LoVo (cell line): ENCODE results near the gene SUMO3.

Experiments used
- DNase-seq: peaks from one replicate; pipeline ENCODE4 v3.0.0-alpha.2; 2016; ENCODE audit warnings: low spot score

The SUMO3 gene

DNA sequence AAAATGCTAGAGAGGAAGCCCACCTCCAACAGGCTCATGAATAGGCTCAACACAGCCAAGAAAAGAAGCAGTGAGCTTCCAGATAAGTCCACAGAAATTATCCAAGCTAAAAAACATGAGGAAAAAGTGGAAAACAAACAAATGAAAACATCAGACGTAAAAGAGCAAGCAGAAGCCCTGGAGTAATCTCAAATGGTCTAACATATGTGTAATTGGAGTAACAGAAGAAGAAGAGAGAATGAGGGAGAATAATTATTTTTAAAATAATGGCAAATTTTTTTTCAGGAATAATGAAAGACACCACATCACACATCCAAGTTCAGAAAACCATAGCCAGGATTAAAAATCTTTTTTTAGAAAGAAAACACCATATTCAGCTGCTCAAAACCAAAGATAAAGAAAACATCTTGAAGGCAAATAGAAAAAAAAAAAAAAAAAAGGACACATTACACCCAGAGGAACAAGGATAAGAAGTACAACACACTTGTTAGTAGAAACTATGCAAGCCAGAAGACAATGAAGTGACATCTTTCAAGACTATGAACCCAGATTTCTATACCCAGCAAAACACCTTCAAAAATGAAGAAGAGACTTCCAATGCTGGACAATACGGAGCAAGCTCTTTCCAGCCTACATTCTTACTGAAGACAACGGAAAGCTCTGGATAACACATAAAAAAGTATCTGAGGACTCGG is 10.6 kb upstream of the SUMO3 start:
- DNase-seq: no peak

DNA sequence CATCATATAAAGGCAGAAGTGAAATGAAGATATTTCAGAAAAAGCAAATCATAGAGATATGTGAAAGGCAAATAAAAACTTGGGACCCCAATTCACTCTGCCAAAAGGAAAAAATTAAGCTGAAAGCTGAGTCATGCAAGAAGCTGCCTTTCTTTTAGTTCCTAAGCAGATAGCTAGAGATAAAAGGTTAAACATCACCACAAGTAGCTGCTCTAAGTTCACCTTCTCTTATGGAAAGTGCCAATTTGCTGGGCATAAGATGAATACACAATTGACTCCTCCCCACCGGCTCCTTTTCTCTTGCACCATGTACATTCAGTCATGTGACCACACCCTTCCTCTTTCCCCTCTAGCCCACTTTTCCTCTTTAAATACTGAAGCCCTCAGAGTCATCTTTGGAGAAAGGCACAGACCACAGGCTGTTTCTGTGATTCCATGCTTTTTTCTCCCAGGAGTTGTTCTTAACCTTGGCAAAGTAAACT is 5.4 kb upstream of the SUMO3 start:
- DNase-seq: no peak

DNA sequence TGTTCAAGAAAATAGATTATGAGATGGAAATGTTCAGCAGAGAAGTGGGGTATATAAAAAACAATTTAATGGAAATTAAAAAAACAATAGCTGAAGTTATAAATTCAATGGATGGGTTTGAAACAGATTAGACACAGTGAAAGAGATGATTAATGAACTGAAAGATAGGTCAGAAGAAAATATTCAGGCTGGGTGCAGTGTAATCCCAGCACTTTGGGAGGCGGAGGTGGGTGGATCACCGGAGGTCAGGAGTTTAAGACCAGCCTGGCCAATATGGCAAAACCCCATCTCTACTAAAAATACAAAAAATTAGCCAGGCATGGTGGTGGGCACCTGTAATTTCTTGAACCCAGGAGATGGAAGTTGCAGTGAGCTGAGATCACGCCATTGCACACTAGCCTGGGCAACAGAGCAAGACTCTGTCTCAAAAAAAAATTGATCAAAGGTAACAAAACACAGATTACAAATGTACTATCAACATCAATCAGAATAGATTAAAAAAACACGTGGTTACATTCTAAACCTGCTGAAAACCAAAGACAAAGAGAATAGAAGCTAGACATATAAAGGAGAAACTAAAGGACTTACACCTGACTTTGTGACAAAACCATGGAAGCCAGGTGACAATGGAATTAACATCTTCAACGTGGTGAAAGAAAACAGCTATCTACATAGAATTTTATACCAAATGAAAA is 4.8 kb upstream of the SUMO3 start:
- no peak for DNase-seq

DNA sequence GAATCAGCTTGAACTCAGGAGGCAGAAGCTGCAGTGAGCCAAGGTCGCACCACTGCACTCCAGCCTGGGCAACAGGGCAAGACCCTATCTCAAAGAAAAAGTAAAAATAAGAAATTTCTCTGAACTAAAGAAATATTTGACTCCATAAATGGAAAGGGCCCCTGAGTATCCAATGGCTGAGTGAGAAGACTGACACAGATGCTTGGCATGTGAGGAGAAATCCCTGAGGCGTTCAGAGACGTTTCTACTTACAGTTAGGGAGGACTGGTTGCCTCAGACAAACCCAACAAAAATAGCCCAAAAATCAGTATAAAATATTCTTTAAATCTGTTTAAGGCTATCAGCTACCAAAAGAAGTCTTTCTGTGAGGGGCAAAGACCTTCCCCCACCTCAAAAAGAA is 3.0 kb upstream of the SUMO3 start:
- DNase-seq: no peak

DNA sequence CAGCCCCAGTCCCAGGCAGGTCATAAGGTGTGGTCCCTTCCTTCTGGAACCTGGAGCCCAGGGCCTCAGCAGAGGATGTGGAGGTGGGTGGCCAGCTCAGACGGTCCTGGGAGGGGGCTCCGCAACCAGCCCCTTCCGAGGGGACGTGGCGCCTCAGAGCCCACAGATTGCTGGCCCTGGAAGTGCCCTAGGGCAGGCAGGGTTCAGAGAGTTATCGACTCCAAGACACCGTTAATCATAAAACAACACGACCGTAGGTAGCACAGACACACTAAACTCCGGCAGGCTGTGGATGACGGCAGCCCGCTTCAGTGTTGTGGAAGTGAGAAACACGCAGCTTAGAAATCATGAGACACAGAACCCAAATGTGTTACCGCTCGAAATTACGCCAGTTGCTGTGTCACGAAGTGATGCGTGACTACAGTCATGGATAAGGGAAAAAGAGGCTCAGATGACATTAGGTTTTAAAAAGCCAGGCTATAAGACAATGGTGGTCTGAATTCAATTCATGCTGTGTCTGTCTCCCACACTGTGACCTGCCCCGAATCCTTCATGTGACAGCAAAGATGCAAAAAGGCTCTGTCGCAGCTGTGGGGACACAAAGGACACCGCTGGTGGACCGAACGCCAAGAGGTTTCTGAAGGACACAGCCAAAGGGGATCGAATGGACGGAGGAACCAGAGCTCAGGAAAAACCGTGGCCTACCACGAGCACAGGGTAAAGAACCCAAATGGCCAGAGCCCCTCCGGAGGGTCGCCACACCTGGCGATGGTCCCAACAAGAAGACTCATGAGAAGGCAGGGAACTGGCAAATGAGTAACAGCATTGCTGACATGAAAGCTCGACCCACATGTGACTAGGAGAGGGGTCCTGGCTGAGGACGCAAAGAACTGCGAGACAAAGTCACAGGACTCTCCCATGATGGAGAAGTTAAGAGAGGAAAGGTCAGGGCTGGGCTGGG is 1.7 kb upstream of the SUMO3 start:
- no peak for DNase-seq

DNA sequence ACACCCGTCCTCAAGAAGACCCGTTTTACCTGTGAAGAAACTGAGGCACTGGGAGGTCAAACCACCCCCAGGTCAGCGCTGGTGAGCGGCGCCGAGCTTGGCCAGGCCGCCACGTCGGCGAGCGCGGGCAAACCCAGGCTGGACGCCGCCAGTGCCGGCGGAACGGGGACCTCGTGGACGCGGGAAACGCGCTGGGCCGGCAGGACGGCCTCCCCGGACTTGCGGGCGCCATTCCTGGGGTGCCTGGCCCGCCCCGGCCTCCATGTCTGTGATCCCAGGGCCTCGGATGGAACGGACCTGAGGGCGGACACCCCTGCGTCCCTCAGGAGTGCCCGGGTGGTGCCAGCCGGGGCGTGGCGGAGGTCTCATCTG is 764 bp upstream of the SUMO3 start:
- DNase-seq: no peak

DNA sequence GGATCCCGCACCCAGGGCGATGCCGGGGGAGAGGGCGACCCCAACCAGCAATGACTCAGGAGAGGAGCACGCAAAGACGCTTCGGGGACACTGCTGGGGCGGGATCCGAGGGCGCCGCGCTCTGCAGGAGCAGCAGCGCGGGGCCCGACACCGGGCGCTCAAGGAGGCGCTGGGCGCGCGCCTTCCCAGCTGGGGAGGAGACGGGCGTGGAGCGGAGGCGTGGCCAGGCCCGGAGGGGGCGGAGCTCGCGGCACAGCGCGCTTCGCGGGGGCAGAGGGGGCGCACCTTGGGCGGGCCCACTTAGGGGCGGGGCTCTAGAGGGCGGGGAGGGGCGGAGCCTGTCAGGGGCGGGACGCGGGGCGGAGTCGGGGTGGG is 369 bp downstream of the SUMO3 start:
- DNase-seq: peak; percentile 91

DNA sequence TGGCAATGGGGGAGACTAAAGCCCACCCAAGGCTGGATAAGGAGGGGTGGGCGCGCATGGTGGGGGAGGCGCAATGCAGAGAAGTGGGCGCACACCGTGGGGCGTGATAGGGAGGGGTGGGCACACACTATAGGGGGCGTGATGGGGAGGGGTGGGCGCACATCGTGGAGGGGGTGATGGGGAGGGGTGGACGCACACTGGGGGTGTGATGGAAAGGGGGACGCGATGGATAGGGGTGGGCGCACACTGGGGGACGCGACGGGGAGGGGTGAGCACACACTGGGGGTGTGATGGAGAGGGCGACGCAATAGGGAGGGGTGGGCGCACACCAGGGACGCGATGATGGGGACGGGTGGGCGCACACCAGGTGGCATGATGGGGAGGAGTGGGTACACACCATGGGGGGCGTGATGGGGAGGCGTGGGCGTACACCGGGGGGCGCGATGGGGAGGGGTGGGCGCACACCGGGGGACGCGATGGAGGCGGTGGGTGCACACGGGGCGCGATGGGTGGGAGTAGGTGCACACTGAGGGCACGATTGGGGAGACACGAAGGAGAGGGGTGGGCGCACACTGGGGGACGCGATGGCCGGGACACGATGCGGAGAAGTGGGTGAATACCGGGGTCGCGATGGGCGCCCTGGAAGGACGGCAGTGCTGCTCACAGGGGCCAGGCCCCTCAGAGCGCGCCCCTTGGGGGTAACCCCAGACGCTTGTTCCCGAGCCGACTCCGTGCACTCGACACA is 929 bp downstream of the SUMO3 start:
- DNase-seq: no peak

DNA sequence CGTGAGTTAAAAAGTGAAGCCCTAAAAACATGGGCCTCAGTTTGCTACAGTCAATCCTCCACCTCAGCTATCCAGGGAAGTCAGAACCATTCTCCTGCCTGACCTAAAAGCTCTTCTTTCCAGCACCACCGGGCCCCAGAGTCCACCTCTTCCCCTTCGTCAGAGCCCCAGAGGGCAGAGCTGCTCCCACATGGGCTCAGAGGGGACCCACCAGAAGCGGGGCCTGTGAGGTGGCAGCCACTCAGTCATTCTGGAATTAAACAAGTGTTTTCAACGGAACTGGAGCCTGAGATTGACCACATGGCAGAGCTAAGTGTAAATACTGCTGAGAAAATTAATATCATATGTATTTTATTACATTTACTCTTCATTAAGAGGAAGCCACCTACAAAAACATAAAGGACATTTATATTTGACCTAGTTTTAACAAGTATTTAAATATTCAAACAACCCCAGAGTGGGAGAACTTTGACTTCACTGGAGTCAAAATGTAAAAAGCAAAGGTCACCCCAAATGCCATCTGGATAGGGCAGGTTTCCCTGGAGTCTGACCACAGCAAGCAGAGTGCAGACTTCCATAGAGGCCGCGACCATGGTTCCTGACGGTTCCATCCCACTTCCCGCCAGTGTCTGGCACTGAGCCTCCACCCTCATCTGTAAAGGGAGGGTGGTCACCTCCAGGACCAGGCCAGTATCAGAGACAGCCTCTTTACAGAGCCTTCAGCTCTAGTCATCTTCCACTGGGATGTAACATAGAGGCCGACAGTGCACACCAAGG is 1.8 kb downstream of the SUMO3 start:
- DNase-seq: no peak

DNA sequence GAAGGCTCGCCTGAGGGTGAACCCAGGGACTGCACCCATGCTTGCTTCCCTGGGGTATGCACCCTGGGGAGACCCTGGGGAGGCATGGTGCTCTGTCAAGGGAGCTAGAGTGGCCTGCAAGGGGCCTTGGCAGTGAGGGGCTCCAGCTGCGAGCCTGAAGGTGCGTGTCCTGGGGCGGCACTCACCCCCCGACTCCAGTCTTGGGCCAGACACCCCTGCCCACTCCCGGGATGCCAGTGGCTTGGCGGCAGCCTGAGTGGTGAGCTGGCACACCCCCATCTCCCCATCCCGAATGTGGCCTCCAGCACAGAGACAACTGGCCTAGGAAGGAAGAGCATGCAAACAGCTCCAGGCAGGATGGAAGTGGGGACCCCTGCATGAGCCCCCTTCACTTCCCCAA is 2.6 kb downstream of the SUMO3 start:
- no peak for DNase-seq

DNA sequence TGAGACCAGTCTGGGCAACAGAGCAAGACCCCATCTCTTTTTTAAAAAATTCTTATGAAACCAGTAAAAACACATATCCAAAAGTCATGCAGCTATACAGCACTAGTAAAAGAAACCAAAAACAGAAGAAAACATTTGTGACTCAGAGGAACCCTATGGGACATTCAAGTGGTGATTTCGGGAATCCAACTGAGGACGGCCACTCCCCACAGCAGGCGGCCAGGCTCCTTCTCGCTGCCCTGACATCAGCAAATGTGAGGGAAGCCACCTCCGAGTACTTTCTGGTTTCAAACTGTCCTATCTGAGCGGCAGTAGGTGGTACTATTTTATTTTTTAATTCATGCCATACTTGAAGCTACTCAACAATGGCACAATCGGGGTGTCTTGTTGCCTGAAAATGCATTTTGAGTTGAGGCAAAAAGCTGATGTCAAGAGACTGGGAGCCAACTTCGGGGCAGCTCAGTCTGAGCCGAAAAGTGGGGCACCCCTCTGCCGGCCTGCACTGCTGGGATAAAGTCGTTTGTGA is 3.3 kb downstream of the SUMO3 start:
- no peak for DNase-seq

DNA sequence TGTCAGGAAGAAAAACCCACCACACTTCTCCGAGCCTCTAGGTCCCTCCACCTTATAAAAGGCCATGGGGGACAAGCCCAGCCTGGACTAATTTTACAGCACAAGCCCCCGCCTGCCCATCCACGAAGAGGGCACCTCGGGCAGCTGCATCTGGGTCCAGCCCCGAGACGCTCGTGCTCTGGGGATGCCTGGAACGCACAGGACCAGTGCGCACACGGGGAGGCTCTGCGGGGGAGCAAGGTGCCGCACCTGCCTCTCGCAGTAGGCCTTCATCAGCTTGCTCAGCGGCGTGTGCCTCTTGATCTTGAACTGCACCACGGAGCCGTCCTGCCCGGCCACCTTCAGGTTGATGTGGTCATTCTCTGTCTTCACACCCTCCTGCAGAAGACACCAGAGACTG is 4.1 kb downstream of the SUMO3 start:
- DNase-seq: no peak

DNA sequence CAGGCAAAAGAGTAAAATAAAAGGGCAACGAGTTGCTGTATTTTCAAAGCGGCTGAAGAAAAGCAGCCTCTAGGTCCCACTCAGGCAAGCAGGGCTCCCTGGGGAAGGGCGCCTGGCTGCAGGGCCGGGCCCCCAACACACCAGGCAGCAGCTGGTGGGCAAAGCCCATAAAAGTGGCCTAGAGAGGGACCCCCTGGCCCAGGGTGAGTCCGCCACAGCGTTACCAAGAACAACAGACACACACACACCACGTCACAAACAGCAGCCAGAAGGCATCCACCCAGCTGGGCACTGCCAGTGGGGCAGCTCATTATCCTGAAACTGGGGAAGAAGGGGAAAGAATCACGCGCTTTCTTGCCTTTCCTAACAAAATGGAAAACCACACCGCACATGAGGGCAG is 4.7 kb downstream of the SUMO3 start:
- no peak for DNase-seq

DNA sequence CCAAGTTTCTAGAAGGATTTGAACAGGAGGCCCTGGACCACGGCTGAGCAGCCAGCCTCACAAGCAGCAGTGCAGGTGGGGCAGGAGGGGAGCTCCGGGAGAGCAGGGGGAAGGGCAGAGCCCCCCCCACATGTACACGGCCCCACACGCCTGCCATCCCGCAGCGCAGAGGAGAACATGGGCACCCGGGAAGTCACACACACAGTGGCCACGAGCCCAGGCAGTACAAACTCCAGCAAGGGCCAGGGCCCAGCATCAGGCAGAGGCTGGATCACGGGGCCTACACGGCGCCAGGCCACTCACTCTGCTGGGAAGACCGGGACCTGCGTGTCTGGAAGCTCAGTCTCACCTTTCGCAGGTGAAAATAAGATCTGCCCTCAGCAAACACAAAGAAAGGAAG is 5.2 kb downstream of the SUMO3 start:
- DNase-seq: no peak

DNA sequence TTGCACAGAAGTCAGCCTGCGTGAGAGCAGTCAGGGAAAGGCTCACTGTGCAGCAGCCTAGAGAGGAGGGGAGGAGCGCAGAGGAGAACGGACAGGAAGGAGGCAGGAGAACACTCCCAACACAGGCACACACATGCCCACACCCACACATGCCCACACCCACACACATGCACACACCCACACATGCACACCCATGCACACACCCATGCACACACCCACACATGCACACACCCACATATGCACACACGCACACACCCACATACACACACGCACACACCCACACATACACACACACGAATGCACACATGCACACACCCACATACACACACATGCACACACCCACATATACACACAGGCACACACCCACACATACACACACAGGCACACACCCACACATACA is 7.1 kb downstream of the SUMO3 start:
- no peak for DNase-seq

DNA sequence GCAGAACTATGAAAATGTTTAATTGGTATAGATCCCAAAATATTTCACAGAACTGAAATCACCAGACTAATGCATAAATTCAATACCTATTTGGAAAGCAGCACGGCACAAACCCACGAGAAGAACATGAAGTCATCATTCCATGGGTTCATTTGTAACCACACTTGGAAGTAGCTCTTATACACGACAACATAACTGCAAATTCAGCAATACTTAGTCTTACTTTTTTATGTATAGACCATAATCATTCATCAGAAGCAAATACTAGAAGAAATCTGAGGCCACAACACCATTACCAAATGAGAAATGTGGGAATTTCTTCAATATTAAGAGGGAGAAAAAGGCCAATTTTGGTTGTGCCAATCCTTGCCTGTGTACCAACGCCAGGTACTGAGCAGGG is 12.0 kb downstream of the SUMO3 start:
- no peak for DNase-seq

DNA sequence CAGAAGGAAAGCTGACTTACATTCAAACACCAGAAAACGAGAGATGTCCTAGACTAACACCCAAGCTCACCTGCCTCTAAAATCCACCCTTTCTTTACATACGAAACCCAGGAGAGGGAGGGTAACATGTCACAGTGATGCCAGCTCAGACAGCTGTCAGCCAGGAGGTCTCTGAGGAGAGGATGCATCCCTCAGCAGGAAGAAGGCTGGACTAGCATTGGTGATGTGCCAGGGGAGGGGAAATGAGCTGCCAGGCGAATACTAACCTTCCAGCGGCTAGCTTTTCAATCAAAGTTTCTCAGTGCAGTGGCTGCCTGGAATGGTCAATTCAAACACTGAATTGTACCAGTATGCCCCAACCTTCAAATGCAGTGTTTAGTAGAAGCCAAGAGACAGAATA is 12.6 kb downstream of the SUMO3 start:
- no peak for DNase-seq

DNA sequence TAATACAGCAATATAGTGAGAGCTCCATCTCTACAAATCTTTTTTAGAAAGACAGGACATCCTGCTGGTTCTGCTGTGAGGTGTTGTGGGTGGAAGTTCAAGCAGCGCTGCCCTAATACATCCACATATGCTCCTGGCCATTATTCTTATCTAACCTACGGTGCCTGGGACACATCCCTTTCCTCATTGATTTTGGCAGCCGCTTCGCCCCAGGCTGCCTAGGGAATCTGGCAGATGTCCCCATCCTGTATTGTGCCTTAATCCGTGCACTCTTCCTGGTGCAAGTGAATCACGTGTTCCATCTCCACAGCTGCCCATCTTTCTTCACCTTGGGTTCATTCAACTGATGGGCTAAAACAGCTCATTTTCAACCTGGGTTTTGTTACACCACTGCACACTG is 13.1 kb downstream of the SUMO3 start:
- no peak for DNase-seq

DNA sequence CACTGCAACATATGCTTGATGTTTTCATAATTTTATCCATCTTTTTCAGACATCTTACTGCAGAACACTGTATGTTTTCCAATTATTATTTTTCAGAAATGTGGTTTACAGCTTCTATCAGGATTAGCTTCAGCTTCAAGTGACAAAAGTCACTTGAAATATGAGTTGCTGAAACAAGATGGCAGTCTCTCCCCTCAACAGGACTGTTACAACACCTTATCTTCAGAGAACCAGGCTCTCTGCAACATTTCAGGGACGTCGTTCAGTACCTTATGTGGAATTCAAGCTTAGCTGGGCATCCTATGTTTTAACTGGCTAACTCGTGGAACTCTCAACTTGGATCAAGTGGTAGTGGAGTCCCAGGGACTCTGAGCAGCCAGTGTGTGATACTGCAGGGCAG is 14.2 kb downstream of the SUMO3 start:
- no peak for DNase-seq

DNA sequence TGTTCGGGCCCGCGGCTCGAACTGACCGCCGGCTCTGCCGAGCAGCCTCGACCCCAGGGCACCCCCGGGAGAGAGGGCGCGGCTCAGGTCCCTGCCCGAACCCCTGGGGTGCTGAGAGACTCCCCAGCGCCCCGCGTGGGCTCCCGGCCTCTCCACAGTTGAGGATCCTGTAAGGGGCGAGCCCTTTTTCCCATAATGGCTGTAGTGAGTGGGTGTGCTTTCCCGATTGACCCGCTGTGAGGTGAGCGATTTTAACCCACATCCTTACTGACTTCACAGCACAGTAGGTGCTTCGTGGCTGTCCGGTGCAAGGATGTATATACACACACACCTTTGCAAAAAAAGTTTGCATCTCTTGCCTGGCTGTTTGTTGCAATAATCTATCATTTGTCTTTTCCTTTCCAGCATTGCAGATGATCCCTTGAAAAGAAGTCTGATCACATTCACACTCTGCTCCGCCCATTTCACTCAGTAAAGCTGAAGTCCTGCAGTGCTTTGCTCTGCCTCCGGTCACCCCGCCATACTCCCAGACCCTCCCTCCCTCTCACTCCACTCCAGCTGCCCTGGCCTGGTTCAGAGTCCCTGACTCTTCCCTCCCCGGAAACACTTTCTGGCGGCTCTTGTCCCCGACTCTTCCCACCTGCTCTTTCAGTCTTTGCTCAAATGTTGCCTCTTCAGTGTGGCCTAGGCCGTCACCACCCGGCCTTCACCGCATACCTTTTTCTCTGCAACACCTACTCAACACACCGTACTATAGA is 15.3 kb downstream of the SUMO3 start:
- peak; percentile 23 for DNase-seq
